KMS-11 (cell line): Measurements from ENCODE around the gene PIKFYVE.

Source experiments
- H2AFZ ChIP-seq: fragments of 200-600 bp; sonication (generic); 2 replicates; pipeline ENCODE4 v1.6.1; 2016; ENCODE audit warnings: antibody characterized with exemption, mixed run types, low read depth
- H3K27ac ChIP-seq: fragments of 200-600 bp; sonication (generic); 2 replicates; pipeline ENCODE4 v1.6.1; 2016; ENCODE audit warnings: mild to moderate bottlenecking, mixed run types
- H3K27me3 ChIP-seq: fragments of 200-600 bp; sonication (generic); 2 replicates; pipeline ENCODE4 v1.6.1; 2017; ENCODE audit warnings: mild to moderate bottlenecking, low read depth, mixed run types, moderate library complexity; ENCODE audit not compliant: insufficient read depth
- H3K36me3 ChIP-seq: fragments of 200-600 bp; sonication (generic); 2 replicates; pipeline ENCODE4 v1.6.1; 2017; ENCODE audit warnings: mild to moderate bottlenecking, mixed run types; ENCODE audit not compliant: insufficient read depth
- H3K4me1 ChIP-seq: fragments of 200-600 bp; sonication (generic); 2 replicates; pipeline ENCODE4 v1.6.1; 2016; ENCODE audit warnings: mild to moderate bottlenecking, low read depth, mixed run types; ENCODE audit not compliant: poor library complexity, severe bottlenecking
- H3K4me2 ChIP-seq: fragments of 200-600 bp; sonication (generic); 2 replicates; pipeline ENCODE4 v1.7.0; 2016; ENCODE audit warnings: mild to moderate bottlenecking, mixed run types
- H3K4me3 ChIP-seq: fragments of 200-600 bp; sonication (generic); IDR thresholded peaks from 2 replicates; pipeline ENCODE4 v1.6.1; 2017; ENCODE audit warnings: low read depth, low read length, mixed read lengths; ENCODE audit not compliant: insufficient read depth
- H3K79me2 ChIP-seq: fragments of 200-600 bp; sonication (generic); 2 replicates; pipeline ENCODE4 v1.6.1; 2016; ENCODE audit warnings: low read depth, mixed run types; ENCODE audit not compliant: insufficient read depth
- H3K9ac ChIP-seq: fragments of 200-600 bp; sonication (generic); 2 replicates; pipeline ENCODE4 v1.6.1; 2016; ENCODE audit warnings: mild to moderate bottlenecking, mixed run types
- H4K20me1 ChIP-seq: fragments of 200-600 bp; sonication (generic); 2 replicates; pipeline ENCODE4 v1.6.1; 2016; ENCODE audit warnings: mild to moderate bottlenecking, mixed run types; ENCODE audit not compliant: insufficient read depth
- TF ChIP-seq, protein P1 (sequence below): fragments of 200-600 bp; sonication (generic); conservative IDR thresholded peaks from 2 replicates; pipeline ENCODE4 v1.6.1; 2017; ENCODE audit warnings: low read depth, mild to moderate bottlenecking, antibody characterized with exemption, low read length, moderate library complexity, mixed read lengths

Gene PIKFYVE

DNA sequence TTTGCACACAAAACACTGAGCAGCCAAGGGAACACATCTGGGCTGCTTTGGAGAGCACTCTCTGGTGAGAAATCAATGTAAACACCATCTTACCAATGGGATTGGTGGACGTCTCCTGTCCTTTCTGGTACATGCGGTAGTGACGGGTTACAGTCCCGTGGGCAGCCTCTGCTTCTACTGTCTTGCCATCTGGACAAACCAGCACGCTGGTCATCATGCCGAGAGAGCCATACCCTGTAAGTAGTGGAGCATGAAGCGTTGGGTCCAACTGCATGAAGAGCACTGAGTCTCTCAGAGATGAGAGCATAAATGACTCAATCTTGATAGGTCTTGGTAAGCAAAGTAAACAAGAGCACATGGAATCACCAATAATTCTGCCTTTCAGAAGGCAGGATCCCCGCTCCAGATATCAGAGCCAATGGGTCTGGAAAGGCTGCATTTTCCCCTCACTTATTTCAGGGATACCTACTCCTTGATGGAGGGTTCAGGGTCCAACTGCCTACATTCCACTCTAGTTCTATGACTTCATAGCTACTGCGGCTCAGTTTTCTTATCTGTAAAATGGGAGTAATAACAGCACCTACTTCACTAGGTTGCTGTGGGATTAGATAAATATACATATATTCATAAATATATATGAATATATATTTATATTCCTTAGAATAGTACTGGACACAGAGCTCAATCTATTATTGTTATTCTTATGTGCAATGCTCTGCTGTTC is 26.1 kb upstream of the PIKFYVE start:
- TF ChIP-seq, protein P1, sequence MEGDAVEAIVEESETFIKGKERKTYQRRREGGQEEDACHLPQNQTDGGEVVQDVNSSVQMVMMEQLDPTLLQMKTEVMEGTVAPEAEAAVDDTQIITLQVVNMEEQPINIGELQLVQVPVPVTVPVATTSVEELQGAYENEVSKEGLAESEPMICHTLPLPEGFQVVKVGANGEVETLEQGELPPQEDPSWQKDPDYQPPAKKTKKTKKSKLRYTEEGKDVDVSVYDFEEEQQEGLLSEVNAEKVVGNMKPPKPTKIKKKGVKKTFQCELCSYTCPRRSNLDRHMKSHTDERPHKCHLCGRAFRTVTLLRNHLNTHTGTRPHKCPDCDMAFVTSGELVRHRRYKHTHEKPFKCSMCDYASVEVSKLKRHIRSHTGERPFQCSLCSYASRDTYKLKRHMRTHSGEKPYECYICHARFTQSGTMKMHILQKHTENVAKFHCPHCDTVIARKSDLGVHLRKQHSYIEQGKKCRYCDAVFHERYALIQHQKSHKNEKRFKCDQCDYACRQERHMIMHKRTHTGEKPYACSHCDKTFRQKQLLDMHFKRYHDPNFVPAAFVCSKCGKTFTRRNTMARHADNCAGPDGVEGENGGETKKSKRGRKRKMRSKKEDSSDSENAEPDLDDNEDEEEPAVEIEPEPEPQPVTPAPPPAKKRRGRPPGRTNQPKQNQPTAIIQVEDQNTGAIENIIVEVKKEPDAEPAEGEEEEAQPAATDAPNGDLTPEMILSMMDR: no peak
- Histone ChIP-seq H3K4me3 (no peak overlapping the region), H3K4me1 (no peaks in the 10 kb centered on the region), H3K79me2 (no peaks in the 10 kb centered on the region), H3K9ac (no peak overlapping the region), H3K27me3 (no peaks in the 10 kb centered on the region), H3K4me2 (no peak overlapping the region), H3K27ac (no peak overlapping the region), H2AFZ (no peak overlapping the region), H3K36me3 (no peaks in the 10 kb centered on the region), H4K20me1 (no peaks in the 10 kb centered on the region)

DNA sequence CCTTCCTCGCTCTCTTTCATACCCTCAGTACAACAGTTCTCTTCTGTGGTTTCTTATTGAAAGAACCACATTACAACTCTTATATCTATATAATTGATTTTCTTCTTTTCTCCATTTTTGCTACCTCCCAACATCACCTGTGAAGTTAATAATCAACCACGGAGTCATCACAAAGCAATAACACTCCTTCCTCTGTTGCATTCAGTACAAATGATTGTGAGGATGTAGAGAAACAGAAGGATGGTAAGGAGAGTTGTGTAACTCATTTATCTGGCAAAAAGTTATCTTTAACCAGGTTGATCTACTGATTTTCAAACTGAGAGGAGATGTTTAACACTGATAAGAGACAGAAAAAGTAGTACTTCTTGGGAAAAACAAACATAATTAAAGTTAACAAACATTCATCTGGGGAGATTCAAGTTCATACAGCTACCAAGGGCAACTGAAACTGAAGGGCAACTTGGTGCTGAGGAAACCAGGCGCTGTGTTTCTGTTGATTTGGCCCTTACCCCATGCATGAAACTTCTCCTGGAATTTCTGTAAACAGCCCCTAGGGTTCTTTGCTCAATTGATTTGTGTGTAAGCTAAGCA is 25.3 kb upstream of the PIKFYVE start:
- Histone ChIP-seq H3K36me3 (no peaks in the 10 kb centered on the region), H2AFZ (no peak overlapping the region)

DNA sequence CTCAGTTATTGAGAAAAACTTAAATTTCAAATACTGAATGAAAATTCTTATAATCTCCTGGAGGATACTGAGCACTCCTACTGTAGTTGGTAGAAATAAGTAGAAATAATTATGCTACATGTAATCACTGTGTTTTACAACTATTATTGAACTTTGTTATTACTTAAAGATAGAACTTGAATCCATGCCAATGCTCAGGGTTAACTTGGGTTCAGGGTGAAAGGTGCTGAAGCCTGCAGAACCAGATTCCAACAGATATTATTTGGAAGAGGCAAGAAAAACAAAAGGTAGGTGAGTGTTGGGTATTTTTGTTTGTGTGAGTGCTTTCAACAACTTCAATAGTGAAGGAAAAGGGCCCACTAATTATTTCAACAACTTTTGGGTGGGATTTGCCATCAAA is 21.6 kb upstream of the PIKFYVE start:
- Histone ChIP-seq H4K20me1 (no peaks in the 10 kb centered on the region), H3K79me2 (no peaks in the 10 kb centered on the region), H2AFZ (no peak overlapping the region), H3K4me1 (peaks cover 29% of the 10 kb centered on the region), H3K27ac (no peak overlapping the region), H3K9ac (no peak overlapping the region), H3K36me3 (no peaks in the 10 kb centered on the region), H3K4me3 (no peak overlapping the region), H3K27me3 (no peaks in the 10 kb centered on the region), H3K4me2 (no peak overlapping the region)
- TF ChIP-seq, protein P1: no peak

More for the DNA sequence above, 25.3 kb upstream of the PIKFYVE start:
- Histone ChIP-seq H4K20me1 (no peaks in the 10 kb centered on the region), H3K27ac (no peak overlapping the region), H3K79me2 (no peaks in the 10 kb centered on the region), H3K9ac (no peak overlapping the region), H3K4me2 (no peak overlapping the region), H3K4me1 (no peaks in the 10 kb centered on the region), H3K4me3 (no peak overlapping the region), H3K27me3 (no peaks in the 10 kb centered on the region)
- TF ChIP-seq, protein P1: no peak

GRCh38 chr2:208245746-208246145 is 20.3 kb upstream of the PIKFYVE start:
- Histone ChIP-seq H3K27ac (no peak overlapping the region), H3K4me3 (no peak overlapping the region), H3K36me3 (no peaks in the 10 kb centered on the region), H3K27me3 (no peaks in the 10 kb centered on the region), H3K9ac (no peak overlapping the region), H4K20me1 (no peaks in the 10 kb centered on the region), H3K4me1 (peaks cover 29% of the 10 kb centered on the region), H2AFZ (no peak overlapping the region), H3K4me2 (no peak overlapping the region), H3K79me2 (no peaks in the 10 kb centered on the region)
- TF ChIP-seq, protein P1: no peak
